ENCODE data around the gene MRTFA. TPM values are rescaled to one million over a fixed set of nuclear protein-coding genes. Genes with fewer than 3 reads are reported as not detected.

MRTFA gene
- total RNA-seq, 4 donors from 2014 or later: 45.5 to 90.2 (median 78.3) TPM

GRCh38 chr22:40409613-40410113, 226.9 kb downstream of the MRTFA start:
- Histone ChIP-seq H3K36me3 (peaks cover 0 to 79% of the 10 kb centered on the region in 2 donors), H3K4me1 (peaks cover 0 to 7% (median 0%) of the 10 kb centered on the region in 3 donors), H3K27me3 (no peaks in the 10 kb centered on the region), H3K9me3 (no peaks in the 10 kb centered on the region), H3K27ac (no peak overlapping the region), H3K4me3 (no peak overlapping the region)
- ATAC-seq: no peak
- WGBS, 2 donors (ENCODE audit: low coverage in 1 of 2): no CpG with 5 or more reads among the region's 11 CpGs
- TF ChIP-seq EP300 (IDR thresholded peaks at IDR 0.05) (no peak), CTCF (IDR thresholded peaks at IDR 0.05) (no peak), POLR2AphosphoS5 (IDR thresholded peaks at IDR 0.05) (no peak), POLR2A (IDR thresholded peaks at IDR 0.05) (no peak)

- Histone ChIP-seq H3K27me3 (no peaks in the 10 kb centered on the region), H3K4me3 (no peak overlapping the region), H3K27ac (no peak overlapping the region), H3K4me1 (peaks cover 0 to under 1% (median 0%) of the 10 kb centered on the region in 3 donors), H3K9me3 (no peaks in the 10 kb centered on the region), H3K36me3 (peaks cover 0 to 86% of the 10 kb centered on the region in 2 donors)
- TF ChIP-seq POLR2AphosphoS5 (IDR thresholded peaks at IDR 0.05) (no peak), CTCF (IDR thresholded peaks at IDR 0.05) (no peak), EP300 (IDR thresholded peaks at IDR 0.05) (no peak), POLR2A (IDR thresholded peaks at IDR 0.05) (no peak)
- no peak for ATAC-seq
- WGBS, 2 donors (ENCODE audit: low coverage in 1 of 2): 40 to 60% methylated on average over 1 to 4 of the region's 21 CpGs
Measured at GRCh38 chr22:40408718-40409612, 227.6 kb downstream of the MRTFA start.

GRCh38 chr22:40407831-40408717, 228.4 kb downstream of the MRTFA start:
- no peaks in the 10 kb centered on the region for H3K9me3 ChIP-seq
- peaks cover 0 to 93% of the 10 kb centered on the region in 2 donors for H3K36me3 ChIP-seq
- ATAC-seq: no peak
- no peak overlapping the region for H3K27ac ChIP-seq
- H3K27me3 ChIP-seq: no peaks in the 10 kb centered on the region
- WGBS, 2 donors (ENCODE audit: low coverage in 1 of 2): no CpG with 5 or more reads among the region's 32 CpGs
- TF ChIP-seq POLR2AphosphoS5 (IDR thresholded peaks at IDR 0.05): no peak
- TF ChIP-seq POLR2A (IDR thresholded peaks at IDR 0.05): no peak
- TF ChIP-seq CTCF (IDR thresholded peaks at IDR 0.05): no peak
- TF ChIP-seq EP300 (IDR thresholded peaks at IDR 0.05): no peak
- no peaks in the 10 kb centered on the region for H3K4me1 ChIP-seq
- no peak overlapping the region for H3K4me3 ChIP-seq

- Histone ChIP-seq H3K4me3 (no peak overlapping the region), H3K4me1 (no peaks in the 10 kb centered on the region), H3K36me3 (peaks cover 0 to 99% of the 10 kb centered on the region in 2 donors), H3K9me3 (no peaks in the 10 kb centered on the region), H3K27me3 (no peaks in the 10 kb centered on the region), H3K27ac (no peak overlapping the region)
- no CpG with 5 or more reads among the region's 37 CpGs for WGBS, 2 donors (ENCODE audit: low coverage in 1 of 2)
- ATAC-seq: no peak
- no peak for TF ChIP-seq POLR2AphosphoS5 (IDR thresholded peaks at IDR 0.05)
- no peak for TF ChIP-seq CTCF (IDR thresholded peaks at IDR 0.05)
- TF ChIP-seq EP300 (IDR thresholded peaks at IDR 0.05): no peak
- no peak for TF ChIP-seq POLR2A (IDR thresholded peaks at IDR 0.05)
Measured at GRCh38 chr22:40407021-40407761, 229.3 kb downstream of the MRTFA start.
